Adrenal gland (tissue), 12 donors: Measurements from ENCODE around the gene BCL2L15. TPM values are rescaled to one million over a fixed set of nuclear protein-coding genes. Genes with fewer than 3 reads are reported as not detected.

Experiments used
- DNase-seq, 7 donors: peaks; one replicate each; pipeline ENCODE4 v3.0.0-alpha.2; 2019 to 2020
- H3K27ac ChIP-seq, 5 donors: fragments of 200-600 bp; sonication (generic) in 4 of 5; 1 replicate in 3 of 5; 2 replicates in 2 of 5; pipeline versions ENCODE4 v1.5.1 to v1.8.0; 2016 to 2020; ENCODE audit warnings: mild to moderate bottlenecking in 1 of 5
- H3K27me3 ChIP-seq: fragments of 200-600 bp; 2 replicates; pipeline ENCODE4 v1.8.0; 2021
- H3K36me3 ChIP-seq, 2 donors: fragments of 200-600 bp; replicated peaks in 1 of 2; 1 replicate in 1 of 2; 2 replicates in 1 of 2; pipeline versions ENCODE4 v1.5.1 to v1.8.0; 2018 to 2022
- H3K4me1 ChIP-seq, 2 donors: fragments of 200-600 bp; replicated peaks in 1 of 2; 1 replicate in 1 of 2; 2 replicates in 1 of 2; pipeline versions ENCODE4 v1.5.1 to v1.8.0; 2018 to 2021
- H3K4me3 ChIP-seq, 4 donors: fragments of 200-600 bp; sonication (generic) in 3 of 4; one replicate each; pipeline ENCODE4 v1.5.1; 2016 to 2018
- H3K9me3 ChIP-seq, 3 donors: fragments of 200-600 bp; sonication (generic) in 1 of 3; replicated peaks in 1 of 3; 1 replicate in 2 of 3; 2 replicates in 1 of 3; pipeline versions ENCODE4 v1.5.1 to v1.8.0; 2016 to 2021
- CTCF ChIP-seq, 6 experiments: fragments of 450-650 bp in 4 of 6; fragments of 200-600 bp in 2 of 6; sonication (generic) in 1 of 6; IDR thresholded peaks; 1 replicate in 5 of 6; 2 replicates in 1 of 6; pipeline versions ENCODE4 v1.5.1 to v1.8.0; 2016 to 2021; ENCODE audit warnings: antibody characterized with exemption in 6 of 6, mild to moderate bottlenecking in 2 of 6, moderate library complexity in 1 of 6
- POLR2A ChIP-seq, 2 donors: fragments of 450-650 bp; IDR thresholded peaks; one replicate each; pipeline ENCODE4 v1.6.1; 2017; ENCODE audit warnings: antibody characterized with exemption in 2 of 2, mild to moderate bottlenecking in 2 of 2, moderate library complexity in 1 of 2
- WGBS, 4 donors: extraction: QIAGEN DNeasy Blood & Tissue Kit in 2 of 4; methylation state at CpG; one replicate each; pipeline versions ENCODE4 v1.1.5 to v1.1.7; 2013 to 2017; 5-methylcytosine and 5-hydroxymethylcytosine counted together
- intact Hi-C, 2 donors: fragments of 100-400 bp; cut with DNase I; formaldehyde crosslinking; loops; one replicate each; pipeline versions ENCODE4 v1.14.1 to v1.15.0; 2022 to 2023
- polyA plus RNA-seq, 3 donors: library from polyadenylated mRNA; stranded (reverse); fragments of 200-250 nt in 2 of 3; fragments of 350-450 nt in 1 of 3; fragmentation: Illumina TruSeq in 1 of 3; extraction: RNeasy Lipid Tissue Mini Kit (QIAGEN cat#74804) in 1 of 3; gene quantifications; one replicate each; pipeline ENCODE4 v1.2.3, GENCODE V29; 2013 to 2014
- total RNA-seq, 9 donors: library from RNA; depleted of rRNA in 4 of 9; stranded (reverse); fragments of >200 nt in 4 of 9; fragments of 120-200 nt in 1 of 9; fragmentation: NEBNext Ultra II Directional in 1 of 9; extraction: Animal tissue kit (Norgen Biotek cat#: 25700) in 1 of 9; gene quantifications; one replicate each; pipeline versions ENCODE4 v1.1.0 to v1.2.4, GENCODE V29; 2013 to 2023
- donor health status: healthy with polysubstance abuse.
- donor health status: Bipolar disorder and iron deficiency.
- donor health status: DM: yes; HTN: yes; CAD: no.
- donor health status: DM: no; HTN: no; CAD: no.
- donor health status: DM: no; HTN: no; CAD: no.
- donor health status: DM: yes; HTN: yes; CAD: no.

Gene BCL2L15
- total and polyA plus RNA-seq, 12 donors, result 0.07 to 1.3 (median 0.30) TPM; not detected in 2

DNA sequence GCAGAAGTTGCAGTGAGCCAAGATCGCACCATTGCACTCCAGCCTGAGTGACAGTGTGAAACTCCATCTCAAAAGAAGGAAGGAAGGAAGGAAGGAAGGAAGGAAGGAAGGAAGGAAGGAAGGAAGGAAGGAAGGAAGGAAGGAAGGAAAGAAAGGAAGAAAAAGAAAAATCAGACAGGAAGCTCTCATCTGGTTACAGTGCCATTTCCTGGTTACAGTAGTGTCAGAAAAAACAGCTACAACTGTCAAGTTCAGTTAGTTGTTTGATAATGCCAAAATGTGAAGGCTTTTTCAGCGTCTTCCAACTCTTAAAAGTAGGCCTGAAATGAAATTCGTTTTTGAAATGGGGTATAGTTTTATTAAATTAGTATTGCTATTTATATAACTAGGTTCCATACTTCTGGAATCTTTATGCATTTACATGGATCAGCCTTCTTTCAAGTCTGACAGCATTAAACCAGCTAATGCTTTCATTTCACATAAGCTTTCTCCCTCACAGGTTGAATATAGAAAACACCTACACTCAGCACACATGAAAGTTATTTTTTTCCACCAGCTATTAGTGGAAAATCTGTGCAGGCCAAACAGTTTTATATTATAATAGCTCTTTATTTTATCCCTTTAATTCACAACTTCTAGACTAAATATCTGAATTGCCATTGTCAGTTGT is 37.1 kb downstream of the BCL2L15 start:
- no peaks in the 10 kb centered on the region for H3K27me3 ChIP-seq
- no peak for DNase-seq
- H3K4me3 ChIP-seq, result no peak overlapping the region
- no peaks in the 10 kb centered on the region for H3K4me1 ChIP-seq
- no peaks in the 10 kb centered on the region for H3K36me3 ChIP-seq
- H3K9me3 ChIP-seq, result no peaks in the 10 kb centered on the region
- TF ChIP-seq POLR2A (IDR thresholded peaks at IDR 0.05), result no peak
- TF ChIP-seq CTCF (IDR thresholded peaks at IDR 0.05), result no peak
- intact Hi-C loops, result no loop called here
- no peak overlapping the region for H3K27ac ChIP-seq
- 69 to 74% (median 72%) methylated on average over 3 of the region's 3 CpGs for WGBS, 4 donors

GRCh38 chr1:113849072-113849471 is 38.3 kb downstream of the BCL2L15 start:
- TF ChIP-seq POLR2A (IDR thresholded peaks at IDR 0.05) (no peak), CTCF (IDR thresholded peaks at IDR 0.05) (no peak)
- no peaks in the 10 kb centered on the region for H3K36me3 ChIP-seq
- H3K4me3 ChIP-seq, result no peak overlapping the region
- no peak for DNase-seq
- H3K27ac ChIP-seq, result no peak overlapping the region
- H3K27me3 ChIP-seq, result no peaks in the 10 kb centered on the region
- intact Hi-C loops, result no loop called here
- H3K9me3 ChIP-seq, result no peaks in the 10 kb centered on the region
- no peaks in the 10 kb centered on the region for H3K4me1 ChIP-seq

GRCh38 chr1:113846391-113847035 is 40.9 kb downstream of the BCL2L15 start:
- H3K27me3 ChIP-seq, result no peaks in the 10 kb centered on the region
- no peaks in the 10 kb centered on the region for H3K9me3 ChIP-seq
- 69 to 79% (median 73%) methylated on average over 2 of the region's 2 CpGs for WGBS, 4 donors
- H3K27ac ChIP-seq, result no peak overlapping the region
- no peak overlapping the region for H3K4me3 ChIP-seq
- DNase-seq, result no peak
- no peaks in the 10 kb centered on the region for H3K36me3 ChIP-seq
- no peak for TF ChIP-seq CTCF (IDR thresholded peaks at IDR 0.05)
- no peak for TF ChIP-seq POLR2A (IDR thresholded peaks at IDR 0.05)
- H3K4me1 ChIP-seq, result no peaks in the 10 kb centered on the region
- intact Hi-C loops, result no loop called here

- H3K9me3 ChIP-seq, result no peaks in the 10 kb centered on the region
- DNase-seq, result no peak
- no peak overlapping the region for H3K27ac ChIP-seq
- peaks cover 0 to 4% of the 10 kb centered on the region in 2 donors for H3K4me1 ChIP-seq
- H3K4me3 ChIP-seq, result no peak overlapping the region
- no peak for TF ChIP-seq CTCF (IDR thresholded peaks at IDR 0.05)
- no peak for TF ChIP-seq POLR2A (IDR thresholded peaks at IDR 0.05)
- no peaks in the 10 kb centered on the region for H3K27me3 ChIP-seq
- no peaks in the 10 kb centered on the region for H3K36me3 ChIP-seq
- intact Hi-C loops, result loop anchor here in 1 of 2 donors (5.0 to 10.0 kb wide), 3 partner anchors 71 to 448 kb away; partner anchors contain the start of genes DCLRE1B and OLFML3
- WGBS, 4 donors, result 80 to 100% (median 100%) methylated on average over 1 of the region's 1 CpG
Measured at GRCh38 chr1:113836534-113836933, 50.8 kb downstream of the BCL2L15 start.
